H1 (cell line): ENCODE measurements around the gene TMEM120B. TPM values are rescaled to one million over a fixed set of nuclear protein-coding genes. Genes with fewer than 3 reads are reported as not detected.

ENCODE experiments used
- BRCA1 ChIP-seq: IDR thresholded peaks from 2 replicates; pipeline ENCODE4 v1.6.1; 2012; ENCODE audit warnings: low read depth, low read length, improper control_type of control experiment
- CBX5 ChIP-seq: fragments of 300-800, 300-1000 bp; sonication (generic); IDR thresholded peaks from 2 replicates; pipeline ENCODE4 v1.7.1; 2016; ENCODE audit warnings: antibody characterized with exemption, low read length, low read depth
- CHD7 ChIP-seq: fragments of 300-600 bp; sonication (generic); IDR thresholded peaks from 2 replicates; pipeline ENCODE4 v1.7.1; 2012; ENCODE audit warnings: low read length, moderate library complexity, mild to moderate bottlenecking, inconsistent platforms; ENCODE audit not compliant: insufficient replicate concordance
- CREB1 ChIP-seq: IDR thresholded peaks from 2 replicates; pipeline ENCODE4 v1.6.1; 2012; ENCODE audit warnings: inconsistent platforms
- EZH2 ChIP-seq: fragments of 200-600 bp; sonication (generic); IDR thresholded peaks from 2 replicates; pipeline ENCODE4 v1.7.1; 2012; ENCODE audit warnings: low read depth, mild to moderate bottlenecking, moderate library complexity, low read length, inconsistent platforms; ENCODE audit not compliant: severe bottlenecking
- POLR2A ChIP-seq, 2 experiments: IDR thresholded peaks; 1 replicate in 1 of 2; 2 replicates in 1 of 2; pipeline ENCODE4 v1.6.1; 2011; ENCODE audit warnings: low read depth in 2 of 2, low read length in 2 of 2, mild to moderate bottlenecking in 2 of 2; ENCODE audit errors: control extremely low read depth in 1 of 2
- POLR2AphosphoS5 ChIP-seq: IDR thresholded peaks from 2 replicates; pipeline ENCODE4 v1.6.1; 2011; ENCODE audit warnings: low read depth, low read length
- RXRA ChIP-seq: IDR thresholded peaks from 2 replicates; pipeline ENCODE4 v1.6.1; 2011; ENCODE audit warnings: low read depth, mild to moderate bottlenecking, low read length, moderate library complexity; ENCODE audit not compliant: insufficient read depth
- SP2 ChIP-seq: IDR thresholded peaks from 2 replicates; pipeline ENCODE4 v1.6.1; 2012; ENCODE audit warnings: mild to moderate bottlenecking, low read length, inconsistent platforms
- ZNF274 ChIP-seq: IDR thresholded peaks from 2 replicates; pipeline ENCODE4 v1.7.0; 2012; ENCODE audit warnings: low read length, borderline replicate concordance; ENCODE audit errors: extremely low read depth
- polyA plus RNA-seq, 7 experiments: library from polyadenylated mRNA; depleted of rRNA in 3 of 7; stranded (reverse) in 5 of 7; unstranded in 2 of 7; fragments of >200 nt in 5 of 7; fragments of 200-250 nt in 2 of 7; gene quantifications; 1 replicate in 5 of 7; 2 replicates in 1 of 7; 4 replicates in 1 of 7; pipeline versions ENCODE4 v1.2.1 to v1.2.3, GENCODE V29; 2011 to 2013; ENCODE audit warnings: missing spikeins in 2 of 7, mixed read lengths in 2 of 7
- total RNA-seq: library from RNA; stranded (reverse); fragmentation: NEBNext Ultra II Directional; extraction: Animal tissue kit (Norgen Biotek cat#: 25700); gene quantifications from 2 replicates; pipeline ENCODE4 v1.2.1, GENCODE V29; 2021

TMEM120B gene
- total and polyA plus RNA-seq, 2 of the 8 experiments (the other 6 are each of a cell fraction or from before 2014, with no cell fraction given), result 22.0 to 29.1 TPM

DNA sequence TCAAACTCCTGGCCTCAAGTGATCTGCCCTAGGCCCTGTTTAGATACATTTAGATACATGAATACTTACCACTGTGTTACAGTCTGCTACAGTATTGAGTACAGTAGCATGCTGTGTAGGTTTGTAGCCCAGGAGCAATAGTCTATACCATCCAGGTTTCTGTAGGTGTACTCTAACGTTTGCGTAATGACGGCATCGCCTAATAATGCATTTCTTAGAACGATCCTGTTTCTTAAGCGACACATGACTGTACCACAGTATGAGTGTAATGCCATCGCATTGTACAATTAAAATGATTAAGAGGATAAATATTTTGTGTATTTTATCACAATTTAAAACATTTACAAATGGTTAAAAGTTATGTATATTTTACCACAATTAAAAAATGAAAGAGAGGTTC, 18.9 kb downstream of the TMEM120B start (continued):
- TF ChIP-seq CHD7 (no peak), SP2 (no peak), CBX5 (no peak), CREB1 (no peak), BRCA1 (no peak), POLR2A (IDR thresholded peaks at IDR 0.05; ENCODE audit: control extremely low read depth in 1 of 2, low read depth in 2 of 2, low read length in 2 of 2) (no peak), ZNF274 (no peak), POLR2AphosphoS5 (no peak), EZH2 (no peak), RXRA (no peak)
